Panc1 (cell line): ENCODE results near the gene ZNF674.

ENCODE experiments used
- POLR2AphosphoS5 ChIP-seq: IDR thresholded peaks from 2 replicates; pipeline ENCODE4 v1.6.1; 2012; ENCODE audit warnings: mild to moderate bottlenecking, low read depth, low read length, moderate library complexity
- REST ChIP-seq, 2 experiments: IDR thresholded peaks; 2 replicates each; pipeline ENCODE4 v1.6.1; 2011 to 2012; ENCODE audit warnings: low read depth in 2 of 2, control low read depth in 1 of 2, low read length in 1 of 2, mild to moderate bottlenecking in 1 of 2, moderate library complexity in 1 of 2; ENCODE audit not compliant: insufficient read depth in 1 of 2
- TCF7L2 ChIP-seq: IDR thresholded peaks from 2 replicates; pipeline ENCODE4 v1.6.1; 2011; ENCODE audit warnings: mild to moderate bottlenecking, low read depth, low read length, inconsistent platforms
- TF ChIP-seq, protein P1 (sequence below): fragments of 450-650 bp; IDR thresholded peaks from 2 replicates; pipeline ENCODE4 v1.5.1; 2017; ENCODE audit warnings: mild to moderate bottlenecking

- TF ChIP-seq, protein P1, sequence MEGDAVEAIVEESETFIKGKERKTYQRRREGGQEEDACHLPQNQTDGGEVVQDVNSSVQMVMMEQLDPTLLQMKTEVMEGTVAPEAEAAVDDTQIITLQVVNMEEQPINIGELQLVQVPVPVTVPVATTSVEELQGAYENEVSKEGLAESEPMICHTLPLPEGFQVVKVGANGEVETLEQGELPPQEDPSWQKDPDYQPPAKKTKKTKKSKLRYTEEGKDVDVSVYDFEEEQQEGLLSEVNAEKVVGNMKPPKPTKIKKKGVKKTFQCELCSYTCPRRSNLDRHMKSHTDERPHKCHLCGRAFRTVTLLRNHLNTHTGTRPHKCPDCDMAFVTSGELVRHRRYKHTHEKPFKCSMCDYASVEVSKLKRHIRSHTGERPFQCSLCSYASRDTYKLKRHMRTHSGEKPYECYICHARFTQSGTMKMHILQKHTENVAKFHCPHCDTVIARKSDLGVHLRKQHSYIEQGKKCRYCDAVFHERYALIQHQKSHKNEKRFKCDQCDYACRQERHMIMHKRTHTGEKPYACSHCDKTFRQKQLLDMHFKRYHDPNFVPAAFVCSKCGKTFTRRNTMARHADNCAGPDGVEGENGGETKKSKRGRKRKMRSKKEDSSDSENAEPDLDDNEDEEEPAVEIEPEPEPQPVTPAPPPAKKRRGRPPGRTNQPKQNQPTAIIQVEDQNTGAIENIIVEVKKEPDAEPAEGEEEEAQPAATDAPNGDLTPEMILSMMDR: no peak
- TF ChIP-seq TCF7L2 (no peak), POLR2AphosphoS5 (no peak), REST (IDR thresholded peaks at IDR 0.05; ENCODE audit: insufficient read depth in 1 of 2, low read depth in 2 of 2, low read length in 1 of 2) (no peak)
Measured at GRCh38 chrX:46582325-46582724, 37.1 kb upstream of the ZNF674 start.
